Endothelial cell (in vitro differentiated cells): ENCODE results near the gene NUTM2B. TPM values are rescaled to one million over a fixed set of nuclear protein-coding genes. Genes with fewer than 3 reads are reported as not detected.

Source experiments
- total RNA-seq: library from RNA; stranded (reverse); fragmentation: NEBNext Ultra II Directional; extraction: Animal tissue kit (Norgen Biotek cat#: 25700); gene quantifications from one replicate; pipeline ENCODE4 v1.2.1, GENCODE V29; 2021; ENCODE audit not compliant: unreplicated experiment

NUTM2B gene
- total RNA-seq, 1 donor from 2014 or later: 1.5 TPM

Other genes with a start within 250 kb of the NUTM2B start
- gene EIF5AL1, start 190.7 kb upstream of the NUTM2B start, total RNA-seq: 0.59 TPM
- not detected for gene SFTPA2, start 142.8 kb upstream of the NUTM2B start, total RNA-seq
- gene SFTPA1, start 92.3 kb upstream of the NUTM2B start, total RNA-seq: not detected
- 0.46 TPM for gene NUTM2E, start 123.5 kb downstream of the NUTM2B start, total RNA-seq
- gene SFTPD, start 245.9 kb downstream of the NUTM2B start, total RNA-seq: 0.31 TPM